Hippocampal formation (tissue), 2 donors: ENCODE measurements around the gene MCAT.
"Not testable (repeated sequence)": the region's sequence is repeated elsewhere in the genome, so short reads cannot be mapped to it uniquely, and the experiment has no call there.

Experiments used
- DNase-seq, 2 donors: peaks; one replicate each; lab custom pipeline; 2025; lab: John Stamatoyannopoulos, UW

MCAT gene

DNA sequence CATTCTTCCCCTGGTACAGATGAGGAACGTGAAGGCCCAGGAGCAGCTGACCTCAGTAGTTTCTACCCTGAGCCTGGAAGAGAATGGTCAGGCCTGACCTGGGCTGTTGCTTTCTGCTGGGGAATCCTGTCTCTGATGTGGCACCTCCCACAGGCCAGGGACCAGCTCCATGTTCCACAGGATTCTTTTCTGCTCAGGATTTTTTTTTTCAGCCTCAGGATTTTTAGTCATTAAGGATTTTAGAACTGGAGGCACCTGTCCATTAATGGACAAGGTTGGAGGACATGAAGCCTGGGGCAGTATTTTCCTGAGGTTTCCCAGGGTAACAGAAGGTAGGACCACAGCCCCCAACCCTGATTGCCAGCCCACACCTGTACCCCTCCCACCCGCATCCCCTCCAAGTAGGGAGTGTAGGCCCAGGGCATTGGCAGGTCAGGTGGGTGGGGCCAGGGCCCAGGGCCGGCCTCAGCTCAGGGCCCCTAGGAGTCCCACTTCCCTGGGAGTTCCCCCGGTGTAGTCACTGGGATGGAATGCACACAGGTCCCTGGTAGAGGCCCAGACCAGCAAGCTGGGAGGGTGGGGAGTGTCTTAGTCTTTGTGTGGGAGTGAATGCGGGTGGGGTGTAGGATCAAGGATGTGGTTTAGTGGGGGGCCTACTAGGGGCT, 16.6 kb downstream of the MCAT start:
- DNase-seq: no peak

DNA sequence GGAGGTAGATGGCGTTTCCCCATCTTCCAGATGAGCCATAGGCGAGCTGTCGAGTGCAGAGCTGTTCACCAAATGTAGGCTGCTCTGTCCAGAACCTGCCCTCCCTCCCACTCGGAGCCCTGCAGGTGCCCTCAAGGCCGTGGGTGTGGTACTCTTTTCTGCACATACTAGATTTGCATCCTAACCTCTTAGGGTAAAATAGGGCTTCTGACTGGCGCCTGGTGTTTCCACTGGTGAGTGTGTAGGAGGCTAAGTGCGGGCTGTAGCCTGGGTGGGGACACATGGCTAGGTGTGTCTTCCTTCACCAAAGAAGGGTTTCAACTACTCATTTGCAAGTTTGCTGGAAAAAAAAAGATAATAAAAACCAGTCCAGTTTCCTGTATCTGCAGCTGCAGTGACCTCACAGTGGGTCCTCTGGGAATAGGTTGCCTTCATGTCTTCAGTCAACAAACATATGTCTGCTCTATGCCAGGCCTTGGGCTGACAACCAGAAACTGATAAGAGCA, 24.2 kb downstream of the MCAT start:
- DNase-seq: no peak

DNA sequence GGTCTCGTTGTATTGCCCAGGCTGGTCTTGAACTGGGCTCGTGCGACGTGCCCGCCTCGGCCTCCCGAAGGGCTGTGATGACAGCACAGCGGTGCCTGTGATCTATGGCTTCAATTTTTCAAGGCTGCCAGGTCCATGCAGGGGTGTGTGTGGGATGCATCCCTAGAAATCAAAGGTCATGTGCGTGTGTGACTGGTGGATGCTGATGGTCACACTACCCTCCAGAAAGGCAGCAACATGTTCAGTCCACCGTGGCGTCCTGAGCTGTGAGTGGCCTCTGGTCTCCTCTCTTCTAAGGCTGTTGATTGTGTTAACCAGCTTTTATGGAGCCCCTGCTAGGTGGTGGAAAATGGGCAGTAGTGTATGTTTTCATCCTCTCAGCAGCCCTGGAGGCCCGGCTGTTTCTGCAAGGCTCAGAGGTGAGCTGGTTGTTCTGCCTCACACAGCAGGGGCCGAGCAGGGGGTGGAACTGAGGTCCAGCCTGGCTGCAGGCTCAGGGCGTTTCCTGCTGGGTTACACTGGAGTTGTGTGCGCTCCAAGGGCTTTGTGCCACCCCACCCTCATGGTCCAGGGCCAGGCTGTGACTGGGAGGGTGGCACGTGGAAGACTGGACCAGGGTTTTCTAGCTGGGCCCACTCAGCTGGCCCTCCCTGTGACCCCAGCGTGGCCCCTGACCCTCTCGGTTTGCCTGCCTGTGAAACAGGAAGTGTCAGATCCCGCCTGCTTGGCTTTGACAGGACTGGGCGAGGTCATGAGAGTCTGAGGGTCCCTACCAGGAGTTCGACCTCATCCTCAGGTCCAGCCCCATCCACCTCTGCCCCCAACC, 25.0 kb downstream of the MCAT start:
- DNase-seq: no peak

DNA sequence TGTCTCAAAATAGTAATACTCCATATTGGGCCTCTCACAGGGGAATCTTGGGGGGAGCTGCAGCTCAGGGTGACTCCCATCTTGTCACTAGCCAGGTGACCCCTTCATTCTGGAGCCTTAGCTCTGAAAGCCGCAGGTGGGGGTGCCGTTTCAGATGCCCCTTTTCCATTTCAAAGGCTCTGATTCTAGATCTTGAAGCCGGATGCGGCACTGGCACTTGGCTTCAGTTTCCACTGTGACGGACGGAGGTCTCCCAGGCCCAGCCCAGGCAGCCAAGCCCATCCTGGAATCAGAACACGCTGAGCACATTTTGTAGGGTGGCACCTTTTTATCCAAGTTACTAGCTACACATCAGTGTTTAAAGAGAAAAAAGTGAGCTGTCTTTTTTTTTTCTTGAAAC, 26.3 kb downstream of the MCAT start:
- DNase-seq: no peak

DNA sequence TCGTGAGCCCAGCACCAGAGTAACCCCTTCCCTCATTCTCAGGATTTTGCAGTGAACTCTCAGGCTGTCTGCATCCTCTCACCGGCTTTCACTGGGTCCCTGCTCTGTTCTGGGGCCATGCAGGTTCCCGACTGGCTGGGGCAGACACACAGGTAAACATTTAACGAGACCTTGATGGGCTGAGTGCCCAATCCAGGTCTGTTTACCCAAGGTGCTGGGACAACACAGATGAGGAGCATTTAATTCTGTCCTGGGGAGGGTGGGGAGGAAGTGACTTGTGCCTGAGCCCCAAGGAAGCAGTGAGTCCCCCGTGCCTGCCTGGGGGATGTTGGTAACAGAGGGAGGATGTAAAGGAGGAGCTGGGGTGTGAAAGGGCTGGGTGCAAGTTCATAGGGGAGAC, 28.2 kb downstream of the MCAT start:
- DNase-seq: no peak

DNA sequence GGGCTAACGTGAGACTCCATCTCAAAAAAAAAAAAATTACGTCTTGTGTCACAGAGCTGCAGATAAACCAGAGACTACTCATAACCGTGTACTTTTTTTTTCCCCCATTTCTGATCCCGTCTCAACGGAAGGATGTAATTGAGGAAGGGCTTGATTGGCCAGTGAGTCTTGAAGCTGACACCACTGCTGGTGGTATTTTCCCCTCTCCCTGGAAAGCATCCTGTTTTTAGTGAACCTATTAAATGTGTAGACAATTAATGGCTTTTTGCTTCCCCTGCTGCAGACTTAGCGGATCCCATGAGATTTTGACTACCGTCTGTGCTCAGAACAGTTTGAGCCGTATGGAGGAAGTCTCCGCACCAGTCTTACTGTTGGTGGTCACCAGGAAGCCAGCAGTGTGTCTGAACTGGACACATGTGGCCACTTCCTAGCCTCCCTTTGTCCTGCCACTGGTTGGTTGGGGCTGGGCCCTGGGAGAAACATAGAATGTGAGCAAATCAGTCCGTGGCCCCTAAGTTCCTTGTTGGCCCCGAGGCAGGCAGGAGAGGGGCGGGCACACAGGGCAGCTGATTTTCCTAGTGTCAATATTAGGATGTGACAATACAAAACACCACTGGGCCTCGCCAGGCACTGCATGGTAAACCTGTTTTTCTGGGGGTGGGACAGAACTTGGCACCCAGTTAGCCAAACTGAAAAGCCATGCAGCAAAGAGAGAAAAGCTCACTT, 29.5 kb downstream of the MCAT start:
- DNase-seq: no peak

DNA sequence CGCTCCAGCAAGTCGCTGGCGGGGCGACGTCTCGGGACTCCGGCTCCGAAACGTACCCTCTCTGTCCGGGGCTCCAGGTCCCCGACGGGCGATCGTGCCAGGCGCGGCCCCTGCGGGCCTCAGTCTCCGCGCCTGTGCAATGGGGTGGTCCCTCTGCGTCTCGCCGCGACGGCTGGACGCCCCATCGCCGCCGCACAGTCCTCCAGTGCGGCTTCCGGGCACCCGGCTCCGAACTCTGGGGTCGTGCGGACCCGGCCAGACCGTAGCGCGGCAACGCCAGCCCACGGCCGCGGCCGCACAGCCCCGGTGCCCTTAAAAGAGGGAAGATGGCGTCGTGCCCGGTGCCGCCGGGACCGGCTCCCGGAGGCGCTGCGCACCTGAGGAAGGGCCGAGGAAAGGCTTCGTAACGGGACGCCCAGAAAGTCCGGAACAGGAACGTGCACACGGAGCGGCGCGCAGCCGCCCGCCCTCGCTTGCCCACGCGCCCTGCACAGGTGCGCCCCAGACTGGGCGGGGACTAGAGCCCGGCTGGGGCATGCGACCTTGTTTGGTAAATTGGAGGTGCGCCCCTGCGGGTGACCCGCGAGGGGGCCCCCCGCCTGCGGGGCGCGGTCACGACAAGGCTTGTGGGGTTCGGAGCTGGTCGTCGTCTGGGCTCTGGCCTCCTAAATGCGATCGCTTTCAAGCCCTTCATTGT, 32.1 kb downstream of the MCAT start:
- DNase-seq: no peak

DNA sequence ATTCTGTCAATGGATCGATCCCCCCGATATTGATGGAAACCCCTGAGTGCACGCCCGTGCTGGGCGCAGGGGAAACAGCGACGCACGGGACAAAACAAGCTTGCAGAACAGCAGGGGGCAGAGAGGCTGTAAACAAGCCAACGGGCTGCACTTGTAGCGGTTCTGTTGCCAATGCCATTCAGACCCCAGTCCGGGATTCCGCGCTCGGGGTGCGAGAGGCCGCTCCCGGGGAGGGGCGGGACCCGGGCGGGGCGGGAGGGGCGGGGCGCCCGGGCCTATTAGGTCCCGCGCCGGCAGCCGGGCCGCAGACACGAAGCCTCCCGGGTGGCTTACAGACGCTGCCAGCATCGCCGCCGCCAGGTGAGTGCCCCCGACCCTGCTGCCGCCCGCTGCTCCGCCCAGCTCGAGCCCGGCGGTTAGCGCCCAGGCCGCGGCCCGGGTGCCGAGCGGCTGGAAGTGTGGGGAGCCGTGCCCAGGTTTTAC, 32.7 kb downstream of the MCAT start, which contains the start of gene BIK:
Gene BIK, plus strand, starts transcription at position 307 of the 483 bp plus-strand sequence. CDS start 13,273 bp downstream, outside the sequence.
- DNase-seq: no peak

DNA sequence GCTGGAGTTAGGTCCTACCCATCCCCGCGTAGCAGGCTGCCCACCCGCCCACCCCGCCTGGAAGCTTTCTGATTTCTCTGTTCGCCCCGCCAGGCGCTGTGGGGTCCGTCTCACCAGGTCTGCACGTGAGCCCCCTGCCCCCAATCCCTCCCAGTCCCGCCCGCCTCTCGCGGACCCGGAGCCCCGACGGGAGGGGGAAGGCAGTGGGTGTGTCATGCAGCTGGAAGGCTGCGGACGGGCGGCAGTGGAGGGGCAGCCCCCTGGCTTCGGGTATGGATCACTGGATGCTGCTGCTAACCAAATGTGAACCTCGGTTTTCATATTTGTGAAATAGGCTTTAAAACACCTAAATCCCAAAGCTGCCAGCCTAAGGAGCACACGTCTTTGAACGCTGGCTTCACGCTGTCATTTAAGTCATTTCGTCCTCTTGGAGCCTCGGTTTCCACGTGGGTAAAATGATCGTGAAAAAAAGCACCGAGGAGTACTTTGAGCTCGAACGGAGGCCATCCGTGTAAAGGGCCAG, 33.2 kb downstream of the MCAT start:
- DNase-seq: no peak

DNA sequence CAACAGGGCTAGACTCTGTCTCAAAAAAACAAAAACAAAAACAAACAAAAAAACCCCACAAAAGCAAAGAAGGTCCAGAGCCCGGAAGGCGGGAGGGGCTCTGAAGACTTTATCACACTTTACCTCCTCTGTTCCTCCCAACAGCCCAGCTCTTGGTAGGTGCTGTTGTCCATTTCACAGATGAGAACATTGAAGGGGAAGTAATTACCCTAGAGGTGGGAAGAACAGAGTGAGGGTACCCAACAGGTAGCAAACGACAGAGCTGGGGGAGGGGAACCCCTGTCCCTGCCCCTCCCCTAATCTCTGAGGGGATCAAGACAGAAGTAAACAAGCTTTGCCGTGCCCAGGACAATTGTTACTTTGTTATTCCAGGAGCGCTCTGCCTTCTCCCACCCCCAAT, 33.7 kb downstream of the MCAT start:
- DNase-seq: no peak

DNA sequence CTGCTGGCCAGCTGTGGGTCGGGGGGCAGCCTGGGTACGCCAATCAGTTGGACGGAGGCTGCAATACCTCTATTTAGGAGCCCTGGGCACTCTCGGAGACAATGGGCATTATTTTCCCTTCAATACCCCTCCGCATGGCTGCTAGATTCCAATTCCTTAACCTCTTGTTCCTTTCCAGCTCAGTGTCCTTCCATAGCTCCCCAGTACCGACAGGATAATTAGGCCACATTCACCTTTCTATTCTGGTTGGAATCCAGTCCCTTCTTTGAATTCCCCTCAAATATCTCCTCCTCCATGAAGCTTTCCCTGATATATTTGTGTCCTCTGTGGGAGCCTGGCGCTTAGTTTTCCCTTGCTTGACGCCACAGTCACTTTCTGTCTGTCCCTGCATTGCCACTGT, 36.9 kb downstream of the MCAT start:
- no peak for DNase-seq

DNA sequence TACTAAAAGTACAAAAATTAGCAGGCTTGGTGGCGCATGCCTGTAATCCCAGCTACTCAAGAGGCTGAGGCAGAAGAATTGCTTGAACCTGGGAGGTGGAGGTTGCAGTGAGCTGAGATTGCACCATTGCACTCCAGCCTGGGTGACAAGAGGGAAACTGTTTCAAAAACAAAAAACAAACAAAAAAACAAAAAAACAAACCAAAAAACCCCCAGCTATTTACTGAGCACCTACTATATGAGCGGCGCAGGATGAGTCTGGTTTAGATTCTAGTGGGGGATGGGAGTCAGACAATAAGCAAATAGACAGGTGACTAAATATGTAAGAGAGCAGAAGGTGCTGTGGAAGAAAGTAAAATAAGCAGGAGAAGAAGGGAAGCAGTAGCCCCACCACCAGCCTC, 38.2 kb downstream of the MCAT start:
- DNase-seq: not testable (repeated sequence)

DNA sequence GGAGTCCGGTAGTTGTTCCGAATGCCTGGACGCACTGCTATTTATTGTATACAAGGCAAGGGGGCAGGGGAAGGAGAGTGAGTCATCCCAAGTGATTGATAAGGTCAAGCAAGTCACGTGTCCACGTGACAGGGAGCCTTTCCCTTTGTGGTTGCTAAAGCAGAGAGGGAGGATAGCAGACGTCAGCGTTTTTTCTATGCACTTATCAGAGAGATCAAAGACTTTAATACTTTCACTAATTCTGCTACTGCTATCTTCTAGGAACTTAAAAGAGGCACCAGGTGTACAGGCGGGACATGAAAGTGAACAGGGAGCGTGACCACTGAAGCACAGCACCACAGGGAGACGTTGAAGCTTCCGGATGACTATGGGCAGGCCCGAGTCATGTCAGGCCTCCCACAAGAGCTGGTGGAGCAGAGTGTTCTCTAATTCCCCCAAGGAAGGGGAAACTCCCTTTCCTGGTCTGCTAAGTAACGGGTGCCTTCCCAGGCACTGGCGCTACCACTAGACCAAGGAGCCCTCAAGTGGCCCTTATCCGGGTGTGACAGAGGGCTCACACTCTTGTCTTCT, 39.1 kb downstream of the MCAT start:
- not testable (repeated sequence) for DNase-seq

DNA sequence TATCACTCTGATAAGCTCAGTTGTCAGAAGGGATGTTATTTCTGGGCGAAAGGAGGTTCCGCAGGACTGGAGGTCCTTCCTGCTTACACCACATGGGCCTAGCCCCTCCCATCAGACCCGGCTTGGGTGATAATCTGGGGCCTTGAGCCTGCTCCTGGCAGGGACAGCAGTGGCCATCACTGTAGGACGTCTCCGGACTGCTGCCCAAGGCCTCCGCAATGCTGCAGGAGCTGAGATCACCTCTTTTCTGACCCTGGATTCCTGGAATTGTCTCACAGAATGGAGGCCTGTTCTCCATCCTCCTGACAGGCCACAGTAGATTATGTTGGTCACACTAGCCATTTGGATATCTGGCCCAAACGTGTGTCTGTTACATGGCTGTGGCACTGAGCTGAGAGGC, 41.9 kb downstream of the MCAT start:
- no peak for DNase-seq

DNA sequence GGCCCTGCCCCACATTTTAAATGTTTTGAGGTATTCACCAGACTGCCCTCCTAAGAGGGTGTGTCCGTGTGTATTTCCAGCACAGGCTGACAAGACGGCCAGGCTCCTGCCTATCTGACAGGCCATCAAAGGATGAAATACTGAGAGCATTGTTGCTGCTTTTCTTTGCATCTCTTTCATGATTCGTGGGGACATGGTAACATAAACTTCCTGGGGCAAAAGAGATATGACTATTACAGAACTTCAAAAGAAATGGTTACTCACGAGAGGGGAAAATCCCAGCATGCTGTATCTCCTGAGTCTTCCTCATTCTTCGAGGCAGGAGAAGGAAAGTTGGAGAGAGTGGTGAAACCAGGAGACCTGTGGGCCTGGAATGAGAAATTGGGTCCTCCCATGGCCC, 43.0 kb downstream of the MCAT start:
- DNase-seq: no peak

DNA sequence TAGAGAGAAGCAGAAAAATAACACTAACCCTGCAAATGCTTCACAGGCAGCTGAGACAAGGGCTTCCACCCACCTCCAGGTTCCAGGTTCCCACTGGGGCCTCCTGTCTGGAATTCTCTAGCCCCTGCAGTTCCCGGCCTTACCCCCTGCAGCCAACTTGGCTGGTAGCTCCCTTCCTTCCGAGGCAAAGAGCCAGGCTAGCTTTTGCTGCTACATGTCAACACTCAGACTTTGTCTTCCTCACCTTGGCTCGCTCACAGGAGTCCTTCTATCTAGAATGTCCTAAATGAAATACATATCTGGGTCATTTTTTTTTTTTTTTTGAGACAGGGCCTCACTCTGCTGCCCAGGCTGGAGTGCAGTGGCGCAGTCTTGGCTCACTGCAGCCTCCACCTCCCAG, 44.1 kb downstream of the MCAT start:
- DNase-seq: no peak

DNA sequence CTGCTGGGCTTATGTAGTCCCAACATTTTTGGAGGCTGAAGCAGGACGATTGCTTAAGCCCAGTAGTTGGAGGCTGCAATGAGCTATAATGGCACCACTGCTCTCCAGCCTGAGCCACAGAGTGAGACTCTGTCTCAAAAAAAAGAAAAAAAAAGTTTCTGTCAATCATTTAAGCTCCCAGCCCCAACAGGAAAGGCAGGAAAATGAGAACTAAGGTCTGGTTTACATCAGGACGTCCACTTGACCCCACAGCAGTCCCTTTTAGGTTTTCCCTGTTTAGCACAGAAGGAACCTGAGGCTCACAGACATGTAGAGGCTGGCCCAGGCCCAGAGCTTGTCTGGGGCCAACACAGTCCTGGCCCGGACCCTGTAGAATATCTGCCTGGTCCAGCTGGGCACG, 44.8 kb downstream of the MCAT start:
- no peak for DNase-seq

DNA sequence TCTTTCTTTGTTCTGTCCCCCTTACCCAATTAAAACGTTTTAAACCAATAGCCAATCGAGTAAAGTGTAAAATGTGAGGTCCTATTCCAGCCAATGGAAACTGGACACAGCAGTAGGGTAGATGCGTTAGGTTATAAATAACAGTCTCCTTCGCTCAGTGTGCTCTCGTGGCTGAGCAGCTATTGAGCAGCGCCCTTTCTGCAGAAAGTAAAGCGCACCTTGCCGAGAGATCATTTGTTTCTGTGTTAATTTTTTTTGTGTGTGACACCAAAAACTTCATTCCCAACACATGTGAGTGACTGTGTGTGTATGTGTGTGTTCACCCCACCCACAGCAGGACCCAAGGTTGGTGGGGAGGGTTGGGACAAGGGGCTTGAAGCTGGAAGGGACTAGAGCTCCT, 46.8 kb downstream of the MCAT start:
- no peak for DNase-seq

DNA sequence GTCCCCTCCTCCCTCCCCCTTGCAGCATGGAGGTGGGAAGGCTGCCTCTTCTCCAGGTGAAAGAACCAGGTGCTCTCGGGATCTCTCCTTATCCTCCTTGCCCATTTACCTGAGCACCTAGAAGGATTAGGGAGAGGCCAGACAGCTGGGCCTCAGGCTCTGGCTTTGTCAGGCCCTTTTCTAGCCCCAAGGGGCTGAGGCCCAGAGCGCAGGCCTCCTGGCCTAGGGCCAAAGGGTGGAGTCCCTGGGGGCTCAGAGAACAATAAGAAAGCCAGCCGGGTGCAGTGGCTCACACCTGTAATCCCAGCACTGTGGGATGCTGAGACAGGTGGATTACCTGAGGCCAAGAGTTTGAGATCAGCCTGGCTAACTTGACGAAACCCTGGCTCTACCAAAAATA, 48.6 kb downstream of the MCAT start:
- no peak for DNase-seq

DNA sequence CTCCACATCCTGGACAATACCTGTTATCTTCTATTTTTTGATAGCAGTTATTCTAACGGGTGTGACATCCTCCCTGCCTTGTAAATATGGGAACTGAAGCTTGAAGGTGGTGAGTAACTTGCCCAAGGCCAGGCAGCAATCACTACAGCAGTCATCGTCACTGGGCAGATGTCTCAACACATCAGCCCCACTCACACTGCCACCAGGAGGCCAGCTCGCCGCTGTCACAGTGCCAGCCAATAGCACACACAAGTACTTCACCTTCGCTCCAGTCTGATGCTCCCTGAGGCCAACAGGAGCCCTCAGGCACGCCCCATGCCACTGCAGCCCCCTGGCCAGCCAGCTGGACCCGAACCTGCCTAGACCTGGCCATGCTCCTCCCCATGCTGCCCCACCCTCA, 49.1 kb downstream of the MCAT start:
- no peak for DNase-seq

DNA sequence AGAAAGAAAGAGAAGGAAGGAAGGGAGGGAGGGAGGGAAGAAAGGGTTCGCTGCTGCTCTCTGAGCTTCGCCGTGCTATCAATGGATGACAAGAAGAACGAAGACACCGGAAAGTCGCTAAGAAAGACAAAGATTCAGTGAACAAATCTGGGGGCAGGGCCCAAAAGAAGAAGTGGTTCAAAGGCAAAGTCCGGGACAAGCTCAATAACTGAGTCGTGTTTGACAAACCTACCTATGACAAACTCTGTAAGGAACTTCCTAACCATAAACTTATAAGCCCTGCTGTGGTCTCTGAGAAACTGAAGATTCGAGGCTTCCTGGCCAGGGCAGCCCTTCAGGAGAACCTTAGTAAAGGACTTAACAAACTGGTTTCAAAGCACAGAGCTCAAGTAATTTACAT, 51.1 kb downstream of the MCAT start:
- DNase-seq: no peak
